ENCODE data around the gene GLIPR1L2. TPM values are rescaled to one million over a fixed set of nuclear protein-coding genes. Genes with fewer than 3 reads are reported as not detected.

Gene GLIPR1L2
- total RNA-seq, 1 donor from 2014 or later = 0.25 TPM

DNA sequence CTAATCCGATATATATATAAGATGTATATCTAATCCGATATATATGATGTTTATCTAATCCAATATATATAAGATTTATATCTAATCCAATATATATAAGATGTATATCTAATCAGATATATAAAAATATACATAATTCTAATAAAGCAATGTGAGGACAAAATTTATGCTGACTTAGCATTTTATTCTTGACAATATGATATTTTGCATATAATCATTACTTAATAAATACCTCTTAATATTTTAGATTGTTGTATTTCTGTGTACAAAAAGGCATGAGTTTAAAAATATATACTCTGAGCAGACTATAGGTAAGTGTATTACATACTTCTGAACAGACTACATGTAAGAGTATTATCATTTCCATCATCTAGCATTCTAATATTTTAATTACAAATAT is 18.9 kb downstream of the GLIPR1L2 start:
- no peak for TF ChIP-seq EZH2 (IDR thresholded peaks at IDR 0.05; ENCODE audit: insufficient read depth, low read length)
- TF ChIP-seq, protein P1, sequence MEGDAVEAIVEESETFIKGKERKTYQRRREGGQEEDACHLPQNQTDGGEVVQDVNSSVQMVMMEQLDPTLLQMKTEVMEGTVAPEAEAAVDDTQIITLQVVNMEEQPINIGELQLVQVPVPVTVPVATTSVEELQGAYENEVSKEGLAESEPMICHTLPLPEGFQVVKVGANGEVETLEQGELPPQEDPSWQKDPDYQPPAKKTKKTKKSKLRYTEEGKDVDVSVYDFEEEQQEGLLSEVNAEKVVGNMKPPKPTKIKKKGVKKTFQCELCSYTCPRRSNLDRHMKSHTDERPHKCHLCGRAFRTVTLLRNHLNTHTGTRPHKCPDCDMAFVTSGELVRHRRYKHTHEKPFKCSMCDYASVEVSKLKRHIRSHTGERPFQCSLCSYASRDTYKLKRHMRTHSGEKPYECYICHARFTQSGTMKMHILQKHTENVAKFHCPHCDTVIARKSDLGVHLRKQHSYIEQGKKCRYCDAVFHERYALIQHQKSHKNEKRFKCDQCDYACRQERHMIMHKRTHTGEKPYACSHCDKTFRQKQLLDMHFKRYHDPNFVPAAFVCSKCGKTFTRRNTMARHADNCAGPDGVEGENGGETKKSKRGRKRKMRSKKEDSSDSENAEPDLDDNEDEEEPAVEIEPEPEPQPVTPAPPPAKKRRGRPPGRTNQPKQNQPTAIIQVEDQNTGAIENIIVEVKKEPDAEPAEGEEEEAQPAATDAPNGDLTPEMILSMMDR (IDR thresholded peaks at IDR 0.05; ENCODE audit: insufficient read depth, low read depth, low read length) = no peak
- Histone ChIP-seq H3K27me3 (ENCODE audit: insufficient read depth, low read length) (no peaks in the 10 kb centered on the region), H3K4me2 (ENCODE audit: low read length) (no peak overlapping the region), H3K4me1 (ENCODE audit: insufficient read depth, low read length) (no peaks in the 10 kb centered on the region), H2AFZ (ENCODE audit: low read depth, low read length) (no peak overlapping the region), H4K20me1 (ENCODE audit: insufficient read depth, low read length) (no peaks in the 10 kb centered on the region), H3K9ac (ENCODE audit: low read length) (no peak overlapping the region), H3K4me3 (ENCODE audit: insufficient read depth, low read depth, low read length) (no peak overlapping the region), H3K36me3 (ENCODE audit: insufficient read depth, low read length) (no peaks in the 10 kb centered on the region), H3K79me2 (ENCODE audit: insufficient read depth, low read length) (no peaks in the 10 kb centered on the region), H3K27ac (ENCODE audit: low read depth, low read length) (no peak overlapping the region), H3K9me3 (ENCODE audit: insufficient read depth, low read depth, low read length) (no peaks in the 10 kb centered on the region)
- H3K9me3 Mint-ChIP-seq (ENCODE audit: unreplicated experiment) = peaks cover 4% of the 10 kb centered on the region
- no peaks in the 10 kb centered on the region for H3K27me3 Mint-ChIP-seq (ENCODE audit: low read depth, unreplicated experiment)
- DNase-seq (ENCODE audit: low read depth) (no peak), FAIRE-seq (no peak)
- H3K4me1 Mint-ChIP-seq (ENCODE audit: low read depth, unreplicated experiment) = no peaks in the 10 kb centered on the region
- no peaks in the 10 kb centered on the region for H3K36me3 Mint-ChIP-seq (ENCODE audit: low read depth, unreplicated experiment)
- H3K27ac Mint-ChIP-seq (ENCODE audit: unreplicated experiment) = no peak overlapping the region
- H3K4me3 Mint-ChIP-seq (ENCODE audit: unreplicated experiment) = no peak overlapping the region

DNA sequence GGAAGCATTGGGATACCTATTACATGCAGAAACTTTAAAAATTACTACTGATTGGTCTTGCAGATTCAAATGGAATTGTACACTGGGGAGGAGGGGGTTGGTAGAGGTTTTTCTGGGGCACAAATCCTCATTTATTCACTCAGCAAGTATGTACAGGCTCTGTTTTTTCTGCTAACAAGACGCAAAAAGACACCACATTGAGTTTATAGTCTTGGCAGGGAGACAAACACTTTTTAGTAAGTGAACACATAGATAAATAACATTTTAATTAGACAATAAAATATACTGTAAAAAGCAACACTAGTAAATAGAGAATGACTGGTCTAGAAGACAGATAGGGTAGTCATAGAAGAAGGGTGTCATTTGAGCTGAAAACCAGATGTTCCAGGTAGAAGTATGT is 23.8 kb downstream of the GLIPR1L2 start:
- Histone ChIP-seq H3K9me3 (ENCODE audit: insufficient read depth, low read depth, low read length) (no peaks in the 10 kb centered on the region), H3K27ac (ENCODE audit: low read depth, low read length) (no peak overlapping the region), H4K20me1 (ENCODE audit: insufficient read depth, low read length) (no peaks in the 10 kb centered on the region), H3K27me3 (ENCODE audit: insufficient read depth, low read length) (no peaks in the 10 kb centered on the region), H3K9ac (ENCODE audit: low read length) (no peak overlapping the region), H3K36me3 (ENCODE audit: insufficient read depth, low read length) (no peaks in the 10 kb centered on the region), H3K4me1 (ENCODE audit: insufficient read depth, low read length) (no peaks in the 10 kb centered on the region), H3K4me2 (ENCODE audit: low read length) (no peak overlapping the region), H3K79me2 (ENCODE audit: insufficient read depth, low read length) (no peaks in the 10 kb centered on the region), H3K4me3 (ENCODE audit: insufficient read depth, low read depth, low read length) (no peak overlapping the region), H2AFZ (ENCODE audit: low read depth, low read length) (no peak overlapping the region)
- FAIRE-seq = no peak
- DNase-seq (ENCODE audit: low read depth) = peak; percentile 22
- H3K4me1 Mint-ChIP-seq (ENCODE audit: low read depth, unreplicated experiment) = no peaks in the 10 kb centered on the region
- peaks cover 2% of the 10 kb centered on the region for H3K9me3 Mint-ChIP-seq (ENCODE audit: unreplicated experiment)
- no peak for TF ChIP-seq EZH2 (IDR thresholded peaks at IDR 0.05; ENCODE audit: insufficient read depth, low read length)
- TF ChIP-seq, protein P1 (IDR thresholded peaks at IDR 0.05; ENCODE audit: insufficient read depth, low read depth, low read length) = no peak
- H3K36me3 Mint-ChIP-seq (ENCODE audit: low read depth, unreplicated experiment) = no peaks in the 10 kb centered on the region
- H3K4me3 Mint-ChIP-seq (ENCODE audit: unreplicated experiment) = no peak overlapping the region
- no peak overlapping the region for H3K27ac Mint-ChIP-seq (ENCODE audit: unreplicated experiment)
- H3K27me3 Mint-ChIP-seq (ENCODE audit: low read depth, unreplicated experiment) = no peaks in the 10 kb centered on the region

DNA sequence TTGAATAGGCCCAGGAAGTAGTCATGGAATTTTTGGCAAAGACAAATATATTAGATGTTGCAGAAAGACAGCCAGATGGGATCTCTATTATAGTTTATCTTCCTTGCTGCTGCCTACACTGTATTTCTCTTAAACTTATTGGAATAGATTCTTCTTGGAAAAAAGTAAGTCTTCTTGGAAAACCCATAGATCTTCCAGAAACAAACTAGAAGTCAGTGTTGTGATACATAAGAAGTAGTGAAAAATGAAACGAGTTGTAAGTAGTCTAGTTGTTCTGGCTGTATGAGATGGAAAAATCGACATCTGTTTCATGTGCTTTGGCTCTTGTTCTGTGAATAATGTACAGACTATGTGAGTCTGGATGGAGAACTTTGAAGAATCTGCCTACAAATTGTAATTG is 29.0 kb downstream of the GLIPR1L2 start:
- H3K27me3 Mint-ChIP-seq (ENCODE audit: low read depth, unreplicated experiment) = no peaks in the 10 kb centered on the region
- no peak overlapping the region for H3K27ac ChIP-seq (ENCODE audit: low read depth, low read length)
- H3K4me1 Mint-ChIP-seq (ENCODE audit: low read depth, unreplicated experiment) = no peaks in the 10 kb centered on the region
- no peak for DNase-seq (ENCODE audit: low read depth)
- no peaks in the 10 kb centered on the region for H3K4me1 ChIP-seq (ENCODE audit: insufficient read depth, low read length)
- H3K4me2 ChIP-seq (ENCODE audit: low read length) = no peak overlapping the region
- H3K79me2 ChIP-seq (ENCODE audit: insufficient read depth, low read length) = no peaks in the 10 kb centered on the region
- H3K4me3 ChIP-seq (ENCODE audit: insufficient read depth, low read depth, low read length) = no peak overlapping the region
- no peak for FAIRE-seq
- peaks cover 2% of the 10 kb centered on the region for H3K36me3 Mint-ChIP-seq (ENCODE audit: low read depth, unreplicated experiment)
- H3K9me3 ChIP-seq (ENCODE audit: insufficient read depth, low read depth, low read length) = no peaks in the 10 kb centered on the region
- no peak overlapping the region for H3K9ac ChIP-seq (ENCODE audit: low read length)
- no peak overlapping the region for H2AFZ ChIP-seq (ENCODE audit: low read depth, low read length)
- H4K20me1 ChIP-seq (ENCODE audit: insufficient read depth, low read length) = no peaks in the 10 kb centered on the region
- H3K4me3 Mint-ChIP-seq (ENCODE audit: unreplicated experiment) = no peak overlapping the region
- TF ChIP-seq, protein P1 (IDR thresholded peaks at IDR 0.05; ENCODE audit: insufficient read depth, low read depth, low read length) = no peak
- TF ChIP-seq EZH2 (IDR thresholded peaks at IDR 0.05; ENCODE audit: insufficient read depth, low read length) = no peak
- no peak overlapping the region for H3K27ac Mint-ChIP-seq (ENCODE audit: unreplicated experiment)
- H3K9me3 Mint-ChIP-seq (ENCODE audit: unreplicated experiment) = peaks cover 4% of the 10 kb centered on the region
- no peaks in the 10 kb centered on the region for H3K27me3 ChIP-seq (ENCODE audit: insufficient read depth, low read length)
- no peaks in the 10 kb centered on the region for H3K36me3 ChIP-seq (ENCODE audit: insufficient read depth, low read length)

Data from astrocyte (in vitro differentiated cells and primary cell).